BJ (cell line): Measurements from ENCODE around the gene HS2ST1. TPM values are rescaled to one million over a fixed set of nuclear protein-coding genes. Genes with fewer than 3 reads are reported as not detected.

Source experiments
- CTCF ChIA-PET: fragments of 350-600 bp; formaldehyde crosslinking; extraction: SDS; loops from one replicate; lab custom pipeline; 2021; ENCODE audit warnings: antibody characterized with exemption, inconsistent platforms; lab: Yijun Ruan, JAX
- POLR2A ChIA-PET: fragments of 300-600 bp; sonication (Branson Sonifier 250); formaldehyde crosslinking; extraction: SDS; loops from one replicate; lab custom pipeline; 2021; ENCODE audit warnings: antibody characterized with exemption; lab: Charles Lee
- DNase-seq: peaks from one replicate; pipeline ENCODE4 v3.0.0-alpha.2; 2011; ENCODE audit warnings: low read depth
- H3K27me3 ChIP-seq: 2 replicates; pipeline ENCODE4 v1.6.0; 2011; ENCODE audit warnings: low read length; ENCODE audit not compliant: control insufficient read depth, insufficient read depth
- H3K36me3 ChIP-seq: 2 replicates; pipeline ENCODE4 v1.5.1; 2011; ENCODE audit warnings: low read length; ENCODE audit not compliant: control insufficient read depth, insufficient read depth
- H3K4me3 ChIP-seq: 2 replicates; pipeline ENCODE4 v1.5.1; 2011; ENCODE audit warnings: low read depth, mild to moderate bottlenecking, control low read depth, low read length
- CTCF ChIP-seq: IDR thresholded peaks from 2 replicates; pipeline ENCODE4 v1.5.1; 2011; ENCODE audit warnings: low read depth, mild to moderate bottlenecking, control low read depth, inconsistent platforms, low read length, moderate library complexity; ENCODE audit not compliant: insufficient read depth
- polyA plus RNA-seq: library from polyadenylated mRNA; depleted of rRNA; stranded (reverse); fragments of >200 nt; gene quantifications from 2 replicates; pipeline ENCODE4 v1.2.3, GENCODE V29; 2011

Gene HS2ST1
- polyA plus RNA-seq, 1 experiment: 5.3 TPM

- TF ChIP-seq CTCF: no peak
- CTCF ChIA-PET: interaction anchor here (1.4 kb wide), 1 partner anchor 10 kb away, joined by 5 read pairs; no protein-coding TSS in a partner anchor
- Histone ChIP-seq H3K36me3 (no peaks in the 10 kb centered on the region), H3K27me3 (no peaks in the 10 kb centered on the region), H3K4me3 (no peak overlapping the region)
- POLR2A ChIA-PET: no interaction called here
- no peak for DNase-seq
Measured at GRCh38 chr1:86942743-86943142, 28.3 kb downstream of the HS2ST1 start.

DNA sequence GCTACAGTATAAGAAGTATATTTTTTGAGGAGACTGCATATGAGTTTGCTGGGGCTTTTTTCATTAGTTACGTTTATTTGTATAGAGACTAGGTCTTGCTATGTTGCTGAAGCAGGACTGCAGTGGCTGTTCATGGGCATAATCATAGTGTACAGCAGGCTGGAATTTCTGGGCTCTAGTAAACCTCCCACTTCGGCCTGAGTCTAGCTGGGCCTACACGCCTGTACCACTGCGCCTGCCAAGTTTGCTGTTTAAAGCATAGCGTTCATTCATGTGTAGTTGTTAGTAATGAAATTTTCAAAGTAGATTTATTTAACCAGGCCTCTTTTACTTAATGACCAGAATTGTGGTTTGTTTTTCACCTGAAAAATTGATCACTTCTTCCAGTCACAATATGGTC is 33.8 kb downstream of the HS2ST1 start:
- ChIA-PET CTCF (interaction anchor here (1.2 to 1.5 kb wide), 2 partner anchors 16 to 42 kb away, joined by 3 read pairs; no protein-coding TSS in a partner anchor), POLR2A (no interaction called here)
- Histone ChIP-seq H3K27me3 (no peaks in the 10 kb centered on the region), H3K36me3 (no peaks in the 10 kb centered on the region), H3K4me3 (no peak overlapping the region)
- DNase-seq: no peak
- TF ChIP-seq CTCF: no peak

- Histone ChIP-seq H3K36me3 (no peaks in the 10 kb centered on the region), H3K4me3 (no peak overlapping the region), H3K27me3 (no peaks in the 10 kb centered on the region)
- CTCF ChIA-PET: no interaction called here
- no peak for TF ChIP-seq CTCF
- POLR2A ChIA-PET: no interaction called here
- DNase-seq: no peak
Measured at GRCh38 chr1:86950712-86951419, 36.4 kb downstream of the HS2ST1 start.

DNA sequence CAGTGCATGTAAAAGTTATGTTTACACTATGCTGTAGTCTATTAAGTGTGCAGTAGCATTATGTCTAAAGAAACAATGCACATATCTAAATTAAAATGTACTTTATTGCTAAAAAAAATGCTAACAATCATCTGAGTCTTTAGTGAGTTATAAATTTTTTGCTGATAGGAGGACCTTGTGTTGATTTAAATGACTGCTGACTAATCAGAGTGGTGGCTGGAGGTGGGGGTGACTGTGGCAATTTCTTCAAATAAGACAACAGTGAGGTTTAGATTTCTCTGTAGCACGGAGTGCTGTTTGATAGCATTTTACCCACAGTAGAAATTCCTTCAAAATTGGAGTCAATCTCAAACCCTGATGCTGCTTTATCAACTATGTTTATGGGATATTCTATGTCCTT is 37.0 kb downstream of the HS2ST1 start:
- no peak for DNase-seq
- Histone ChIP-seq H3K27me3 (no peaks in the 10 kb centered on the region), H3K4me3 (no peak overlapping the region), H3K36me3 (no peaks in the 10 kb centered on the region)
- no peak for TF ChIP-seq CTCF
- ChIA-PET POLR2A (no interaction called here), CTCF (no interaction called here)

DNA sequence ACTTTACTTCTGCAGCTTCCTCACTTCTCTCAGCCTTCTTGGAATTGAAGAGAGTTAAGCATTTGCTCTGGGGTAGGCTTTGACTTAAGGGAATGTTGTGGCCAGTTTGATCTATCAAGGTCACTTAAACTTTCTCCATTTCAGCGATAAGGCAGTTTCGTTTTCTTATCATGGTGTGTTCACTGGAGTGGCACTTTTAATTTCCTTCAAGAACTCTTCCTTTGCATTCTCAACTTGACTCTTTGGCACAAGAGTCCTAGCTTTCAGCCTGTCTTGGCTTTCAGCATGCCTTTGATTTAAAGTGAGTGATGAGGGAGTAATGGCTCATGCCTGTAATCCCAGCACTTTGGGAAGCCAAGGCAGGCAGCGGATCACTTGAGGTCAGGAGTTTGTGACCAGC is 38.7 kb downstream of the HS2ST1 start:
- POLR2A ChIA-PET: no interaction called here
- CTCF ChIA-PET: interaction anchor here (0.6 to 2.6 kb wide), 4 partner anchors 10 to 445 kb away, joined by 3 to 6 read pairs (median 4); no protein-coding TSS in a partner anchor
- Histone ChIP-seq H3K36me3 (no peaks in the 10 kb centered on the region), H3K4me3 (no peak overlapping the region), H3K27me3 (no peaks in the 10 kb centered on the region)
- no peak for DNase-seq
- TF ChIP-seq CTCF: no peak
